DOHH2 (cell line): Measurements from ENCODE around the gene NAP1L1.

Experiments
- H3F3A ChIP-seq: fragments of 200-600 bp; sonication (generic), shearing (Covaris generic); 2 replicates; pipeline ENCODE4 v1.6.0; 2016; ENCODE audit warnings: antibody characterized with exemption, mild to moderate bottlenecking; ENCODE audit not compliant: control insufficient read depth, insufficient read depth
- H3K27ac ChIP-seq: fragments of 200-600 bp; sonication (generic); 2 replicates; pipeline ENCODE4 v1.5.1; 2014; ENCODE audit warnings: low read depth, mild to moderate bottlenecking, low read length, moderate library complexity
- H3K27me3 ChIP-seq: fragments of 200-600 bp; sonication (generic); 2 replicates; pipeline ENCODE4 v1.6.1; 2014; ENCODE audit warnings: mild to moderate bottlenecking, low read length, mixed read lengths; ENCODE audit not compliant: control insufficient read depth
- H3K36me3 ChIP-seq: fragments of 200-600 bp; sonication (generic); 2 replicates; pipeline ENCODE4 v1.6.1; 2014; ENCODE audit warnings: mild to moderate bottlenecking, low read length, moderate library complexity, mixed read lengths; ENCODE audit not compliant: control insufficient read depth
- H3K4me1 ChIP-seq: fragments of 200-600 bp; sonication (generic); 2 replicates; pipeline ENCODE4 v1.6.1; 2014; ENCODE audit warnings: mild to moderate bottlenecking, low read length, mixed read lengths; ENCODE audit not compliant: control insufficient read depth
- H3K4me2 ChIP-seq: fragments of 200-600 bp; sonication (generic); 2 replicates; pipeline ENCODE4 v1.6.0; 2014; ENCODE audit warnings: mild to moderate bottlenecking, low read length, moderate library complexity
- H3K4me3 ChIP-seq: fragments of 200-600 bp; sonication (generic); 2 replicates; pipeline ENCODE4 v1.5.1; 2014; ENCODE audit warnings: mild to moderate bottlenecking, low read length, mixed read lengths
- H3K79me2 ChIP-seq: fragments of 200-600 bp; sonication (generic); 2 replicates; pipeline ENCODE4 v1.6.1; 2014; ENCODE audit warnings: mild to moderate bottlenecking, low read length, mixed read lengths; ENCODE audit not compliant: control insufficient read depth
- H3K9me2 ChIP-seq: fragments of 200-600 bp; sonication (generic); replicated peaks from 2 replicates; pipeline ENCODE4 v1.6.1; 2014; ENCODE audit warnings: mild to moderate bottlenecking, low read length, mixed read lengths; ENCODE audit not compliant: control insufficient read depth
- H3K9me3 ChIP-seq: fragments of 200-600 bp; sonication (generic); 2 replicates; pipeline ENCODE4 v1.6.1; 2014; ENCODE audit warnings: antibody characterized with exemption, low read length, mixed read lengths; ENCODE audit not compliant: control insufficient read depth, insufficient read depth
- H4K20me1 ChIP-seq: fragments of 200-600 bp; sonication (generic); 2 replicates; pipeline ENCODE4 v1.6.0; 2014; ENCODE audit warnings: low read depth, mild to moderate bottlenecking, antibody characterized with exemption, low read length, moderate library complexity; ENCODE audit not compliant: control insufficient read depth, insufficient read depth
- CTCF ChIP-seq: fragments of 200-600 bp; sonication (generic); IDR thresholded peaks from one replicate; pipeline ENCODE4 v1.5.1; 2014; ENCODE audit warnings: antibody characterized with exemption, mild to moderate bottlenecking, low read depth, low read length; ENCODE audit not compliant: poor library complexity, severe bottlenecking
- EZH2phosphoT487 ChIP-seq: fragments of 200-600 bp; sonication (generic); IDR thresholded peaks from 2 replicates; pipeline ENCODE4 v1.6.1; 2017; ENCODE audit warnings: borderline replicate concordance, mild to moderate bottlenecking, antibody characterized with exemption, low read length, moderate library complexity, mixed read lengths

NAP1L1 gene

GRCh38 chr12:76020731-76021672, 63.5 kb downstream of the NAP1L1 start:
- Histone ChIP-seq H3F3A (no peaks in the 10 kb centered on the region), H3K4me3 (no peak overlapping the region), H4K20me1 (no peaks in the 10 kb centered on the region), H3K9me3 (no peaks in the 10 kb centered on the region), H3K27me3 (peaks cover 3% of the 10 kb centered on the region; the same call in 1 of the 2 replicates), H3K4me2 (no peak overlapping the region), H3K4me1 (no peaks in the 10 kb centered on the region), H3K79me2 (no peaks in the 10 kb centered on the region), H3K36me3 (no peaks in the 10 kb centered on the region), H3K27ac (no peak overlapping the region), H3K9me2 (no peaks in the 10 kb centered on the region)
- no peak for TF ChIP-seq CTCF
- no peak for TF ChIP-seq EZH2phosphoT487

GRCh38 chr12:76020281-76020680, 64.2 kb downstream of the NAP1L1 start:
- Histone ChIP-seq H3K9me3 (no peaks in the 10 kb centered on the region), H3K27ac (no peak overlapping the region), H3K4me2 (no peak overlapping the region), H3F3A (no peaks in the 10 kb centered on the region), H3K79me2 (no peaks in the 10 kb centered on the region), H3K27me3 (no peaks in the 10 kb centered on the region), H3K4me3 (no peak overlapping the region), H4K20me1 (no peaks in the 10 kb centered on the region), H3K9me2 (no peaks in the 10 kb centered on the region), H3K4me1 (no peaks in the 10 kb centered on the region), H3K36me3 (no peaks in the 10 kb centered on the region)
- TF ChIP-seq CTCF = no peak

- H3K27ac ChIP-seq = no peak overlapping the region
- no peaks in the 10 kb centered on the region for H3K9me2 ChIP-seq
- no peaks in the 10 kb centered on the region for H3K9me3 ChIP-seq
- H3K4me3 ChIP-seq = no peak overlapping the region
- H3K79me2 ChIP-seq = no peaks in the 10 kb centered on the region
- no peaks in the 10 kb centered on the region for H3K27me3 ChIP-seq
- no peaks in the 10 kb centered on the region for H3K36me3 ChIP-seq
- no peaks in the 10 kb centered on the region for H3K4me1 ChIP-seq
- no peak overlapping the region for H3K4me2 ChIP-seq
- H4K20me1 ChIP-seq = no peaks in the 10 kb centered on the region
- no peaks in the 10 kb centered on the region for H3F3A ChIP-seq
- TF ChIP-seq CTCF = no peak
- no peak for TF ChIP-seq EZH2phosphoT487
Observed at GRCh38 chr12:76018672-76019071, 65.8 kb downstream of the NAP1L1 start.
